Measurements from ENCODE around the gene RGS19. TPM values are rescaled to one million over a fixed set of nuclear protein-coding genes. Genes with fewer than 3 reads are reported as not detected.

RGS19 gene
- total and polyA plus RNA-seq, 8 donors, result 3.2 to 11.9 (median 5.7) TPM

DNA sequence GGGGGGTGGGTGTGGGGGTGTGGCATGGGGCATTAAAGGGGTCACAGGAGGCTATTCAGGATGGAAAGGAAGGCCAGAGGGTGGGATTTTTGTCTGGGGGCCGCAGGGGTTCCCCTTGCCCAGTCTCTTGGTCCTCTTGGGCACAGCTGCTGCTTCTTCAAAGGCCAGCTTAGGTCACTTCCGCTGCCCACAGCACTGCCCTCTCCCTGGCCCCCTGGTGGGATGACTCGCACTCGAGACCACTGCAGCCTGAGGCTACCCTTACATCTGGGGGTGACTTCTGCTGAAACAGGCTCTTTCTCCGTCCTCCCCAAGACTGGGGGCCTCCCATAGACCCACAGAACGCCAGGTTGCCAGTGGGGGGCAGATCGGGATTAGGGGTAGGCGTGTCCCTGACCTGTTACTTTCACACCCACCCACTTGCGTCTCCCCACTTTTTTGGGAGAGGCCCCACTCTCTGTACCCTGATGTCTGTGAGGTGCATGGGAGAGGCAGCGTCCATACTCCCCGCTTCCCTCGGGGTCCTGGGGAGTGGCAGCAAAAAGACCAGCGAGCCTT lies 3.6 kb upstream of the RGS19 start:
- FAIRE-seq (no peak), DNase-seq (no peak), ATAC-seq (no peak)
- Histone ChIP-seq H3K27ac (no peak overlapping the region), H3K9me3 (no peaks in the 10 kb centered on the region), H3K27me3 (no peaks in the 10 kb centered on the region), H3K4me3 (peak overlapping the region in 3 of 4 donors; percentile 48 to 69 (median 52)), H3K4me1 (peaks cover 5 to 15% (median 6%) of the 10 kb centered on the region in 3 donors), H3K36me3 (no peaks in the 10 kb centered on the region)
- WGBS, 2 donors, result 29 to 31% methylated on average over 12 to 13 of the region's 13 CpGs
- intact Hi-C loops (cut with DNase I), result no loop called here
- TF ChIP-seq, protein P1, sequence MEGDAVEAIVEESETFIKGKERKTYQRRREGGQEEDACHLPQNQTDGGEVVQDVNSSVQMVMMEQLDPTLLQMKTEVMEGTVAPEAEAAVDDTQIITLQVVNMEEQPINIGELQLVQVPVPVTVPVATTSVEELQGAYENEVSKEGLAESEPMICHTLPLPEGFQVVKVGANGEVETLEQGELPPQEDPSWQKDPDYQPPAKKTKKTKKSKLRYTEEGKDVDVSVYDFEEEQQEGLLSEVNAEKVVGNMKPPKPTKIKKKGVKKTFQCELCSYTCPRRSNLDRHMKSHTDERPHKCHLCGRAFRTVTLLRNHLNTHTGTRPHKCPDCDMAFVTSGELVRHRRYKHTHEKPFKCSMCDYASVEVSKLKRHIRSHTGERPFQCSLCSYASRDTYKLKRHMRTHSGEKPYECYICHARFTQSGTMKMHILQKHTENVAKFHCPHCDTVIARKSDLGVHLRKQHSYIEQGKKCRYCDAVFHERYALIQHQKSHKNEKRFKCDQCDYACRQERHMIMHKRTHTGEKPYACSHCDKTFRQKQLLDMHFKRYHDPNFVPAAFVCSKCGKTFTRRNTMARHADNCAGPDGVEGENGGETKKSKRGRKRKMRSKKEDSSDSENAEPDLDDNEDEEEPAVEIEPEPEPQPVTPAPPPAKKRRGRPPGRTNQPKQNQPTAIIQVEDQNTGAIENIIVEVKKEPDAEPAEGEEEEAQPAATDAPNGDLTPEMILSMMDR (IDR thresholded peaks at IDR 0.05), result no peak

DNA sequence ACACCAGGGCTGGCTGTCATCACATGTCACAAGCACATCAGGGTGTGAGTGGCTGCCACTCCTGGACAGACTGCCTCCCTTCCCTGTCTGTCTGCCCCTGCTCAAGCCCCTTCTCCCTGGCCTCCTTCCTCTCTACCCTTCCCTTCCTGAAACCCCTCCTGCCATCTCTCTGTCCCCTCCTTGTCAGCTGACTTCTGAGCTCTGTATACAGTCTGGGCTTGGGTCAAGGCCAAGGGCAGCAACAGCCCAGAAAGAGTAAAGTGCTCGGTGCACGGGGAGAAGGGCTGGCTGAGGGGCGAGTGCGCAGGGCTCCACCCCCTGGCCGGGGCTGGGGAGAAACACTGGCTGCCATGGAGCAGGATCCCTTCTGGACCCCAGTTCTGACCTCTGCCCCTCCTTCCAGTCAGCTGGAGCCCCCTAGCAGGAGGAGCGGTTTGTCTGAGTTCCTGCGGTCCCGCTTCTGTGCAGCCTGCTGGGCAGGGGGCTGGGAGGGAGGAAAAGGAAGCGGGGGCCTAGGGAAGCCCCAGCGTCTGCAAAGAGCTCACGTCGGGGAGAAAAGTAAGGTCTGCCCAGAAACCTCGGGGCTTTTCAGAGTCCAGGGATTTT lies 2.9 kb upstream of the RGS19 start:
- DNase-seq (no peak), ATAC-seq (no peak), FAIRE-seq (no peak)
- no peaks in the 10 kb centered on the region for H3K9me3 ChIP-seq
- no peaks in the 10 kb centered on the region for H3K36me3 ChIP-seq
- H3K27ac ChIP-seq, result no peak overlapping the region
- no peak overlapping the region for H3K4me3 ChIP-seq
- intact Hi-C loops (cut with DNase I), result no loop called here
- H3K27me3 ChIP-seq, result no peaks in the 10 kb centered on the region
- TF ChIP-seq, protein P1 (IDR thresholded peaks at IDR 0.05), result no peak
- WGBS, 2 donors, result 37 to 55% methylated on average over 13 of the region's 13 CpGs
- H3K4me1 ChIP-seq, result peaks cover 5 to 15% (median 6%) of the 10 kb centered on the region in 3 donors

DNA sequence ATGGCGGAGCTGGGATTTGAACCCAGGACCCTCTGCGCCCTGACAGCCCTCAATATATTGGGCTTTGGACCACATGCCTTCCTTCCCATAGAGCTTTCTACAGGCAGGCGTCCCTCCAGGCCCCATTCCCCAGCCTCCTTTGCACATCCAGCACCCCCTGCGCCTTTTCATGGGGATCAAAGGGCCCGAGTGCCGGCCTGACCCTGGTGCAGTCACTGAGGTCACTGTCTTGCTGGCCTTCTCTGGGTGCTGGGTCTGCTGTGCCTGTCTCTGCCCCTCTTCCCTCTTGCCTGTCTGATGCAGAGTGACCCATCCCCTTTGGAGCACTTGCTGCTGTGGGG lies 2.3 kb upstream of the RGS19 start:
- FAIRE-seq (no peak), DNase-seq (no peak), ATAC-seq (no peak)
- Histone ChIP-seq H3K4me3 (no peak overlapping the region), H3K9me3 (no peaks in the 10 kb centered on the region), H3K36me3 (no peaks in the 10 kb centered on the region), H3K27ac (no peak overlapping the region), H3K27me3 (no peaks in the 10 kb centered on the region), H3K4me1 (peaks cover 5 to 15% (median 6%) of the 10 kb centered on the region in 3 donors)
- TF ChIP-seq, protein P1 (IDR thresholded peaks at IDR 0.05), result no peak
- WGBS, 2 donors, result 84 to 88% methylated on average over 6 of the region's 6 CpGs
- intact Hi-C loops (cut with DNase I), result no loop called here

DNA sequence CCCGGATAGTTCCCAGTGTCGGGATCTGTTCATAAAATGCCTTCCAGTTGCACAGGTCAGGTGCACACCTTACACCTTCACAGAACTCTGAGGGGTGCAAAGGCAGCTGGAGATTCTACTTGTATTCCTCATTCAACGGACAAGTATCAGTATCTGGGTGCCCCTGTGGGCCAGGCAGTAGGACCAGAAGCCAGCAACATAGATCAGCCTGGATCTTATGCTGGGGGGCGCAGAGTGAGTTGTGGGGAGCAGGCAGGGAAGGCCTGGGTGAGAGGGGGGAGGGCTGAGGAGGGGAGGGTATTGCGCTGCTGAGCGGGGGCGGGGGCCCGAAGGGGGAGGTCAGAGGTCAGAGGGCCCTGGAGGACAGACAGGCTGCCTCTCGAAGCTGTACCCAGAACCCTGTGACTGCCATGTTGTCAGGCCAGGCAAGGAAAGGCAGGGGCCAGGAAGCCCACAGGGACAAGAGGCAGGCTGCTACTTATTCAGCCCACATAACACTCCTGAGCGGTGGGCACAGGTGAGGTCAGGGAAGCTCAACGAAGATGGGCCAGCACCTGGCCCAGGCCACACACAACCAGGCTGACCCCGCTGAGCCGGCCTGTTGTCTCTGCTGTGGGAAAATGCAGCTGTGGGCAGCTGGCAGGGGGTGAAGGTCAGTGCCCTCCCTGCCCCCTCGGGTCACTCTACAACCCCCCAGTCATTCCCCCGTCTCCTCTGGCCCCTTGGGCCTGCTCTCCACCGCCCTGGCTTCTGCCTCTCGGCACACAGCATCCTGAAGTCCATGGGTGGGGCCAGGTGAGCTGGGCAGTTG lies 1.7 kb upstream of the RGS19 start:
- WGBS, 2 donors, result 66 to 70% methylated on average over 17 of the region's 17 CpGs
- DNase-seq, result no peak
- Histone ChIP-seq H3K9me3 (no peaks in the 10 kb centered on the region), H3K27me3 (no peaks in the 10 kb centered on the region), H3K27ac (no peak overlapping the region), H3K36me3 (no peaks in the 10 kb centered on the region), H3K4me3 (peak overlapping the region in 1 of 4 donors; percentile 40), H3K4me1 (peaks cover 5 to 15% (median 6%) of the 10 kb centered on the region in 3 donors)
- TF ChIP-seq, protein P1 (IDR thresholded peaks at IDR 0.05), result no peak
- FAIRE-seq, result no peak
- ATAC-seq, result no peak
- intact Hi-C loops (cut with DNase I), result no loop called here
